ENCODE data around the gene RNASE8.

DNA sequence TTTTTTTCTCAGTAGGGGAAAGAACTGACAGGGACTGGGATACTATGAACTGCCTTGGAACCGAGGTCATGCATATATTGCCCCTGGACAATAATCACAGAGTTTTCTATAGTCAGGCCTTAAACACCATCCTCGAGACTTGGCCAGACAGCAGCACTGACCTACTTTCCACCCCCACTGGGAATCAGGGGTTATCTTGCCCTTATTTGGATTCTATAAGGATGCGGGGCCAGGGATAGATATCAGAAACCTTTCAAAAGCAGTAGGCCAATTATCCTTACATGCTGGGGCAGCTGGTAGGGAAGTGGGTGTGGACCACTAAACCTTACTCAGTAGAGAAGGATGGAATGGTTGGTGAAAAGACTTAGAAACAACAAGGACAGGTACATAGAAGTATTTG is 38.8 kb downstream of the RNASE8 start:
- TF ChIP-seq, protein P1, sequence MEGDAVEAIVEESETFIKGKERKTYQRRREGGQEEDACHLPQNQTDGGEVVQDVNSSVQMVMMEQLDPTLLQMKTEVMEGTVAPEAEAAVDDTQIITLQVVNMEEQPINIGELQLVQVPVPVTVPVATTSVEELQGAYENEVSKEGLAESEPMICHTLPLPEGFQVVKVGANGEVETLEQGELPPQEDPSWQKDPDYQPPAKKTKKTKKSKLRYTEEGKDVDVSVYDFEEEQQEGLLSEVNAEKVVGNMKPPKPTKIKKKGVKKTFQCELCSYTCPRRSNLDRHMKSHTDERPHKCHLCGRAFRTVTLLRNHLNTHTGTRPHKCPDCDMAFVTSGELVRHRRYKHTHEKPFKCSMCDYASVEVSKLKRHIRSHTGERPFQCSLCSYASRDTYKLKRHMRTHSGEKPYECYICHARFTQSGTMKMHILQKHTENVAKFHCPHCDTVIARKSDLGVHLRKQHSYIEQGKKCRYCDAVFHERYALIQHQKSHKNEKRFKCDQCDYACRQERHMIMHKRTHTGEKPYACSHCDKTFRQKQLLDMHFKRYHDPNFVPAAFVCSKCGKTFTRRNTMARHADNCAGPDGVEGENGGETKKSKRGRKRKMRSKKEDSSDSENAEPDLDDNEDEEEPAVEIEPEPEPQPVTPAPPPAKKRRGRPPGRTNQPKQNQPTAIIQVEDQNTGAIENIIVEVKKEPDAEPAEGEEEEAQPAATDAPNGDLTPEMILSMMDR (IDR thresholded peaks at IDR 0.05), result no peak
- no peak for TF ChIP-seq EP300 (IDR thresholded peaks at IDR 0.05)
- no peak for TF ChIP-seq POLR2A (IDR thresholded peaks at IDR 0.05)

Measured in sigmoid colon (tissue), 4 donors.